Large intestine (tissue), 3 donors: ENCODE data around the gene MRC2. TPM values are rescaled to one million over a fixed set of nuclear protein-coding genes. Genes with fewer than 3 reads are reported as not detected.

Experiments
- DNase-seq, 2 donors: peaks; one replicate each; pipeline versions ENCODE4 v3.0.0 to v3.0.0-alpha.2; 2013
- H3K27ac ChIP-seq: one replicate; pipeline ENCODE4 v1.5.1; 2013; ENCODE audit warnings: low read length
- H3K27me3 ChIP-seq: 2 replicates; pipeline ENCODE4 v1.6.1; 2013; ENCODE audit warnings: low read length; ENCODE audit not compliant: control insufficient read depth, insufficient read depth
- H3K36me3 ChIP-seq: 2 replicates; pipeline ENCODE4 v1.6.1; 2013; ENCODE audit warnings: low read length; ENCODE audit not compliant: control insufficient read depth, insufficient read depth
- H3K4me1 ChIP-seq: one replicate; pipeline ENCODE4 v1.6.1; 2013; ENCODE audit warnings: low read length; ENCODE audit not compliant: control insufficient read depth, insufficient read depth
- H3K4me3 ChIP-seq: one replicate; pipeline ENCODE4 v1.5.1; 2013; ENCODE audit warnings: low read length
- H3K9me3 ChIP-seq: one replicate; pipeline ENCODE4 v1.6.1; 2013; ENCODE audit warnings: mild to moderate bottlenecking, low read depth, low read length, moderate library complexity; ENCODE audit not compliant: control insufficient read depth
- WGBS: methylation state at CpG from one replicate; pipeline ENCODE4 v1.1.5; 2013; ENCODE audit warnings: low lambda C conversion rate; ENCODE audit not compliant: insufficient coverage; 5-methylcytosine and 5-hydroxymethylcytosine counted together
- polyA plus RNA-seq: library from polyadenylated mRNA; unstranded; fragments of 120-200 nt; gene quantifications from one replicate; pipeline ENCODE4 v1.2.1, GENCODE V29; 2013

MRC2 gene
- polyA plus RNA-seq, 1 donor = 20.1 TPM

GRCh38 chr17:62671553-62671952 lies 44.1 kb downstream of the MRC2 start:
- H3K27me3 ChIP-seq = peaks cover 5% of the 10 kb centered on the region
- no peaks in the 10 kb centered on the region for H3K4me1 ChIP-seq
- no peak for DNase-seq
- H3K9me3 ChIP-seq = no peaks in the 10 kb centered on the region
- H3K36me3 ChIP-seq = no peaks in the 10 kb centered on the region
- H3K4me3 ChIP-seq = no peak overlapping the region
- H3K27ac ChIP-seq = no peak overlapping the region
- WGBS = no CpG with 5 or more reads among the region's 14 CpGs

DNA sequence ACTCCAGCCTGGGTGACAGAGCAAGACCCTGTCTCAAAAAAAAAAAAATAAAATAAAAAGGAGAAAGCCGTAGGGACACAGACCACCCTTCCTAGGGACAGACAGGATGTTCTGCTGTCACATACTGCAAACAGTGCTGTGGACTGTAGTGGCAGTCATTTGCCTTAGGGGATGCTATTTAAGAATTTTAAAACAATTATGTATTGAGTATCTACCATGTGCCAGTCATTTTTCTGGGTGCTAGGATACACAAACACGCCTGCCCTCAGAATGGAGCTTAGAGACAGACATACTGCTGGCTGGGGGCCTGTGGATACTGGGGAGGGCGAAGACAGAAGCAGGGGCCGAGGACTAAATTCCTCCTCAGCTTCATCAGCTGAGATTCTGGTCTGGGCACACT lies 45.5 kb downstream of the MRC2 start:
- H3K4me3 ChIP-seq = no peak overlapping the region
- no peaks in the 10 kb centered on the region for H3K36me3 ChIP-seq
- DNase-seq = no peak
- H3K9me3 ChIP-seq = peaks cover 2% of the 10 kb centered on the region
- no CpG with 5 or more reads among the region's 4 CpGs for whole genome bisulfite sequencing
- H3K4me1 ChIP-seq = no peaks in the 10 kb centered on the region
- no peak overlapping the region for H3K27ac ChIP-seq
- peaks cover 5% of the 10 kb centered on the region for H3K27me3 ChIP-seq

DNA sequence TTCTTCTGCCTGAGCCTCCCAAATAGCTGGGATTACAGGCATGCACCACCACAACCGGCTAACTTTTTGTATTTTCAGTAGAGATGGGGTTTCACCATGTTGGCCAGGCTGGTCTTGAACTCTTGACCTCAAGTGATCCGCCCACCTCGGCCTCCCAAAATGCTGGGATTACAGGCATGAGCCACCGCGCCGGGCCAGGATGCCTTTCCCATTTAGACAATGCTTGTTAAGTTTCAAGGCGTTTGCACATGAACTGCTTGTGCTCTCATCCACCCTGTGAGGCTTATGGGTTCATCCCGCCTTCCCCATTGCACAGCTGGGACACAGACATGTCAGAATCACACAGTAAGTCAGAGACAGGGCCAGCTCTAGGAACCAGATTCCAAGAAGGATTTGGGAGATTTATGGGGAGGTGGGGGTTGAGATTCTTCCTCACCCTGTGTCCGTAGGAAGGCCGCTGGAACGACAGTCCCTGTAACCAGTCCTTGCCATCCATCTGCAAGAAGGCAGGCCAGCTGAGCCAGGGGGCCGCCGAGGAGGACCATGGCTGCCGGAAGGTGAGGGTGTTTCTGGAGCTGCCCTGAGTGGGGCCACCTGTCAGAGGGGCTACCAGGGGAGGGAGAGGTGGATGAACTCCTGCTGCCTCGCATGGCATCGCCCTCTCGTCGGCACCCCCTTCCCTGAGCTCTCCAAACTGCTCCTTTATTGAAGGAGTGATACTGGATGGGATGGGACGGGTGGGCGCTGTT lies 46.3 kb downstream of the MRC2 start:
- Histone ChIP-seq H3K27ac (no peak overlapping the region), H3K9me3 (peaks cover 2% of the 10 kb centered on the region)
- no CpG with 5 or more reads among the region's 20 CpGs for whole genome bisulfite sequencing

DNA sequence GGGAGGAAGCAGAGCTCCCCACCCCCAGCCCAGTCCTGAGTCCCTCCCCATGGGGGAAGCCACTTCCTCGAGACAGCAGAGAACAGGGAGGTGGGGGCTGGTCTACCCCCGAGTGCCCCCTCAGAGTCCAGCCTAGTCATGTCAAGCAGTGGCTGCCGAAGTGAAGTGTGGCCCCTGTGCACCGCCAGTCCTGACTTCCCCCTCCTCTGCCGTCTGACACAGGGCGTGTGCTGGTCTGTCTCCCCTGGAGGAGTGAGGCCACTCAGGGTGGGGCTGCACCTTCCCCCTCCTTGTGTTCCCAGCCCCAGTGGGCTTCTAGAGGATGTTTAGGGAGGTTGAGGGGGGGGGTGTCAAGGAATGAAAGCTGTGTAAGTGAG lies 46.9 kb downstream of the MRC2 start:
- no CpG with 5 or more reads among the region's 6 CpGs for WGBS

More for the DNA sequence above, 46.3 kb downstream of the MRC2 start:
- peaks cover 5% of the 10 kb centered on the region for H3K27me3 ChIP-seq
- no peaks in the 10 kb centered on the region for H3K36me3 ChIP-seq
- DNase-seq = no peak
- no peaks in the 10 kb centered on the region for H3K4me1 ChIP-seq
- no peak overlapping the region for H3K4me3 ChIP-seq

GRCh38 chr17:62674841-62675240 lies 47.4 kb downstream of the MRC2 start:
- H3K4me1 ChIP-seq = no peaks in the 10 kb centered on the region
- no peaks in the 10 kb centered on the region for H3K36me3 ChIP-seq
- H3K27me3 ChIP-seq = peaks cover 5% of the 10 kb centered on the region
- H3K27ac ChIP-seq = no peak overlapping the region
- no peak for DNase-seq
- WGBS = no CpG with 5 or more reads among the region's 3 CpGs
- H3K9me3 ChIP-seq = peaks cover 2% of the 10 kb centered on the region
- no peak overlapping the region for H3K4me3 ChIP-seq

More for the DNA sequence above, 46.9 kb downstream of the MRC2 start:
- no peaks in the 10 kb centered on the region for H3K36me3 ChIP-seq
- H3K4me3 ChIP-seq = no peak overlapping the region
- H3K4me1 ChIP-seq = no peaks in the 10 kb centered on the region
- peaks cover 5% of the 10 kb centered on the region for H3K27me3 ChIP-seq
- no peak for DNase-seq
- peaks cover 2% of the 10 kb centered on the region for H3K9me3 ChIP-seq
- H3K27ac ChIP-seq = no peak overlapping the region

GRCh38 chr17:62675260-62675659 lies 47.8 kb downstream of the MRC2 start:
- Histone ChIP-seq H3K27me3 (peaks cover 2% of the 10 kb centered on the region), H3K36me3 (no peaks in the 10 kb centered on the region), H3K9me3 (peaks cover 2% of the 10 kb centered on the region), H3K4me1 (no peaks in the 10 kb centered on the region), H3K27ac (no peak overlapping the region), H3K4me3 (no peak overlapping the region)
- WGBS = 87% methylated on average over 3 of the region's 12 CpGs
- no peak for DNase-seq

GRCh38 chr17:62675701-62676100 lies 48.2 kb downstream of the MRC2 start:
- H3K36me3 ChIP-seq = no peaks in the 10 kb centered on the region
- no peaks in the 10 kb centered on the region for H3K4me1 ChIP-seq
- no peaks in the 10 kb centered on the region for H3K27me3 ChIP-seq
- no CpG with 5 or more reads among the region's 4 CpGs for WGBS
- no peak overlapping the region for H3K4me3 ChIP-seq
- no peak overlapping the region for H3K27ac ChIP-seq
- H3K9me3 ChIP-seq = peaks cover 2% of the 10 kb centered on the region
- DNase-seq = no peak

GRCh38 chr17:62676231-62676943 lies 48.9 kb downstream of the MRC2 start:
- Histone ChIP-seq H3K4me3 (no peak overlapping the region), H3K9me3 (peaks cover 2% of the 10 kb centered on the region), H3K4me1 (no peaks in the 10 kb centered on the region), H3K36me3 (no peaks in the 10 kb centered on the region), H3K27ac (no peak overlapping the region), H3K27me3 (no peaks in the 10 kb centered on the region)
- WGBS = no CpG with 5 or more reads among the region's 16 CpGs
- DNase-seq = no peak

DNA sequence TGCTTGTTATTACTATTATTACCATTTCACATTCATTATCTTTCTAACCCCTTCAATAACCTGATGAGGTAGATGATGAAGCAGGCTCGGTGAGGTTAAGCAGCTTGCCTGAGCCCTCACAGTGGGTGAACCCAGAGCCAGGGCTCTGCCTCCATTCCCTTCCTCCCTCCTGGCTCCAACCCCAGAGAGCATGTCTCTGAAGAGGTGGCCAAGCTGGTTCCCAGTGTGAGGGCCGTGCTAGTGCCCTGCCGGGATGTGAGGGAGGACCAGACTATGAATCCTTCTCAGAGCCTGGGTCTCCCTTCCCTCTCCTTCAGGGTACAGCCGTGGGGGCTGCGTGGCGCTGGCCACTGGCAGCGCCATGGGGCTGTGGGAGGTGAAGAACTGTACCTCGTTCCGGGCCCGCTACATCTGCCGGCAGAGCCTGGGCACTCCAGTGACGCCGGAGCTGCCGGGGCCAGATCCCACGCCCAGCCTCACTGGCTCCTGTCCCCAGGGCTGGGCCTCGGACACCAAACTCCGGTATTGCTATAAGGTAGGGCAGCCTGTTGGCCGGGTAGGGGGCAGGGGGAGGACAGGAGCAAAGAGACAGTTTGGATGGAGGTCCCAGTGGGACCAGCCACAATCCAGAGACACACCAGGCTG lies 49.6 kb downstream of the MRC2 start:
- Histone ChIP-seq H3K9me3 (peaks cover 2% of the 10 kb centered on the region), H3K4me3 (no peak overlapping the region), H3K27ac (no peak overlapping the region), H3K36me3 (no peaks in the 10 kb centered on the region), H3K27me3 (no peaks in the 10 kb centered on the region), H3K4me1 (no peaks in the 10 kb centered on the region)
- no peak for DNase-seq
- WGBS = no CpG with 5 or more reads among the region's 18 CpGs

GRCh38 chr17:62678214-62678919 lies 50.9 kb downstream of the MRC2 start:
- WGBS = no CpG with 5 or more reads among the region's 10 CpGs
- peaks cover 2% of the 10 kb centered on the region for H3K9me3 ChIP-seq
- H3K4me3 ChIP-seq = no peak overlapping the region
- H3K36me3 ChIP-seq = no peaks in the 10 kb centered on the region
- DNase-seq = no peak
- no peaks in the 10 kb centered on the region for H3K4me1 ChIP-seq
- no peaks in the 10 kb centered on the region for H3K27me3 ChIP-seq
- H3K27ac ChIP-seq = no peak overlapping the region
